ENCODE data around the gene ATP9B. TPM values are rescaled to one million over a fixed set of nuclear protein-coding genes. Genes with fewer than 3 reads are reported as not detected.

Gene ATP9B
- total RNA-seq, 1 experiment from 2014 or later: 8.6 TPM

- Histone ChIP-seq H3K27ac (no peak overlapping the region), H2AFZ (no peak overlapping the region), H4K20me1 (ENCODE audit: insufficient read depth) (no peaks in the 10 kb centered on the region), H3K4me1 (replicated peaks; ENCODE audit: insufficient read depth) (no peaks in the 10 kb centered on the region), H3K4me3 (no peak overlapping the region), H3K36me3 (ENCODE audit: low read depth) (peaks cover 6% of the 10 kb centered on the region; the same call in 1 of the 2 replicates), H3K9me3 (ENCODE audit: insufficient read depth, low read depth) (no peaks in the 10 kb centered on the region), H3K27me3 (ENCODE audit: insufficient read depth, low read depth) (no peaks in the 10 kb centered on the region), H3K79me2 (ENCODE audit: low read depth) (no peaks in the 10 kb centered on the region), H3K4me2 (no peak overlapping the region), H3F3A (ENCODE audit: insufficient read depth, low read depth) (no peaks in the 10 kb centered on the region), H3K9me2 (ENCODE audit: insufficient read depth) (no peaks in the 10 kb centered on the region)
- intact Hi-C loops (cut with micrococcal nuclease; ENCODE audit: unreplicated experiment): no loop called here
- DNase-seq: peak in 1 of 2 experiments; percentile 24
- no TSS peak for BruUV-seq (replicated peaks)
- no peak for TF ChIP-seq EZH2 (IDR thresholded peaks at IDR 0.05; ENCODE audit: low read depth)
- TF ChIP-seq, protein P1, sequence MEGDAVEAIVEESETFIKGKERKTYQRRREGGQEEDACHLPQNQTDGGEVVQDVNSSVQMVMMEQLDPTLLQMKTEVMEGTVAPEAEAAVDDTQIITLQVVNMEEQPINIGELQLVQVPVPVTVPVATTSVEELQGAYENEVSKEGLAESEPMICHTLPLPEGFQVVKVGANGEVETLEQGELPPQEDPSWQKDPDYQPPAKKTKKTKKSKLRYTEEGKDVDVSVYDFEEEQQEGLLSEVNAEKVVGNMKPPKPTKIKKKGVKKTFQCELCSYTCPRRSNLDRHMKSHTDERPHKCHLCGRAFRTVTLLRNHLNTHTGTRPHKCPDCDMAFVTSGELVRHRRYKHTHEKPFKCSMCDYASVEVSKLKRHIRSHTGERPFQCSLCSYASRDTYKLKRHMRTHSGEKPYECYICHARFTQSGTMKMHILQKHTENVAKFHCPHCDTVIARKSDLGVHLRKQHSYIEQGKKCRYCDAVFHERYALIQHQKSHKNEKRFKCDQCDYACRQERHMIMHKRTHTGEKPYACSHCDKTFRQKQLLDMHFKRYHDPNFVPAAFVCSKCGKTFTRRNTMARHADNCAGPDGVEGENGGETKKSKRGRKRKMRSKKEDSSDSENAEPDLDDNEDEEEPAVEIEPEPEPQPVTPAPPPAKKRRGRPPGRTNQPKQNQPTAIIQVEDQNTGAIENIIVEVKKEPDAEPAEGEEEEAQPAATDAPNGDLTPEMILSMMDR (conservative IDR thresholded peaks at IDR 0.05): no peak
- CTCF ChIA-PET: no interaction called here
- POLR2A ChIA-PET (ENCODE audit: unreplicated experiment): no interaction called here
These were observed 276.8 kb downstream of the ATP9B start for GRCh38 chr18:79345981-79346380.

- no peak overlapping the region for H2AFZ ChIP-seq
- CTCF ChIA-PET: no interaction called here
- H3K27ac ChIP-seq: no peak overlapping the region
- no peaks in the 10 kb centered on the region for H3K9me3 ChIP-seq (ENCODE audit: insufficient read depth, low read depth)
- no peak overlapping the region for H3K4me3 ChIP-seq
- no peaks in the 10 kb centered on the region for H3K27me3 ChIP-seq (ENCODE audit: insufficient read depth, low read depth)
- H3K36me3 ChIP-seq (ENCODE audit: low read depth): peaks cover 6% of the 10 kb centered on the region; the same call in 1 of the 2 replicates
- H3K9me2 ChIP-seq (ENCODE audit: insufficient read depth): no peaks in the 10 kb centered on the region
- H3K79me2 ChIP-seq (ENCODE audit: low read depth): no peaks in the 10 kb centered on the region
- intact Hi-C loops (cut with micrococcal nuclease; ENCODE audit: unreplicated experiment): no loop called here
- POLR2A ChIA-PET (ENCODE audit: unreplicated experiment): no interaction called here
- H3K4me1 ChIP-seq (replicated peaks; ENCODE audit: insufficient read depth): no peaks in the 10 kb centered on the region
- H3F3A ChIP-seq (ENCODE audit: insufficient read depth, low read depth): no peaks in the 10 kb centered on the region
- no peak overlapping the region for H3K4me2 ChIP-seq
- no peak for DNase-seq
- TF ChIP-seq EZH2 (IDR thresholded peaks at IDR 0.05; ENCODE audit: low read depth): no peak
- TF ChIP-seq, protein P1 (conservative IDR thresholded peaks at IDR 0.05): no peak
- no TSS peak for BruUV-seq (replicated peaks)
- no peaks in the 10 kb centered on the region for H4K20me1 ChIP-seq (ENCODE audit: insufficient read depth)
These were observed 278.9 kb downstream of the ATP9B start for GRCh38 chr18:79348066-79348465.

GRCh38 chr18:79352432-79352831, 283.2 kb downstream of the ATP9B start:
- no peaks in the 10 kb centered on the region for H3K4me1 ChIP-seq (replicated peaks; ENCODE audit: insufficient read depth)
- H3K79me2 ChIP-seq (ENCODE audit: low read depth): no peaks in the 10 kb centered on the region
- no peaks in the 10 kb centered on the region for H3K9me3 ChIP-seq (ENCODE audit: insufficient read depth, low read depth)
- H3K4me3 ChIP-seq: no peak overlapping the region
- H3K36me3 ChIP-seq (ENCODE audit: low read depth): no peaks in the 10 kb centered on the region
- no peak overlapping the region for H3K4me2 ChIP-seq
- ChIA-PET CTCF (no interaction called here), POLR2A (ENCODE audit: unreplicated experiment) (no interaction called here)
- H4K20me1 ChIP-seq (ENCODE audit: insufficient read depth): no peaks in the 10 kb centered on the region
- H2AFZ ChIP-seq: no peak overlapping the region
- no peaks in the 10 kb centered on the region for H3K27me3 ChIP-seq (ENCODE audit: insufficient read depth, low read depth)
- DNase-seq: no peak
- BruUV-seq (replicated peaks): no TSS peak
- no peak overlapping the region for H3K27ac ChIP-seq
- no peaks in the 10 kb centered on the region for H3K9me2 ChIP-seq (ENCODE audit: insufficient read depth)
- no peaks in the 10 kb centered on the region for H3F3A ChIP-seq (ENCODE audit: insufficient read depth, low read depth)
- intact Hi-C loops (cut with micrococcal nuclease; ENCODE audit: unreplicated experiment): no loop called here
- TF ChIP-seq, protein P1 (conservative IDR thresholded peaks at IDR 0.05): no peak
- no peak for TF ChIP-seq EZH2 (IDR thresholded peaks at IDR 0.05; ENCODE audit: low read depth)

Data from PC-9 (cell line).